SH-SY5Y (cell line): ENCODE measurements around the gene ARHGEF28.

Experiments
- GATA2 ChIP-seq: IDR thresholded peaks from 2 replicates; pipeline ENCODE4 v1.6.1; 2011; ENCODE audit warnings: mild to moderate bottlenecking, low read depth, low read length
- GATA3 ChIP-seq: IDR thresholded peaks from 2 replicates; pipeline ENCODE4 v1.6.1; 2011; ENCODE audit warnings: low read depth, mild to moderate bottlenecking, low read length, moderate library complexity

- TF ChIP-seq GATA2 (no peak), GATA3 (no peak)
Observed at GRCh38 chr5:73754254-73754653, 128.3 kb downstream of the ARHGEF28 start.
